ENCODE measurements around the gene COX19. TPM values are rescaled to one million over a fixed set of nuclear protein-coding genes. Genes with fewer than 3 reads are reported as not detected.

COX19 gene
- total and polyA plus RNA-seq, 2 of the 13 experiments (the other 11 are each of a cell fraction or from before 2014, with no cell fraction given) = 11.5 to 21.7 TPM

DNA sequence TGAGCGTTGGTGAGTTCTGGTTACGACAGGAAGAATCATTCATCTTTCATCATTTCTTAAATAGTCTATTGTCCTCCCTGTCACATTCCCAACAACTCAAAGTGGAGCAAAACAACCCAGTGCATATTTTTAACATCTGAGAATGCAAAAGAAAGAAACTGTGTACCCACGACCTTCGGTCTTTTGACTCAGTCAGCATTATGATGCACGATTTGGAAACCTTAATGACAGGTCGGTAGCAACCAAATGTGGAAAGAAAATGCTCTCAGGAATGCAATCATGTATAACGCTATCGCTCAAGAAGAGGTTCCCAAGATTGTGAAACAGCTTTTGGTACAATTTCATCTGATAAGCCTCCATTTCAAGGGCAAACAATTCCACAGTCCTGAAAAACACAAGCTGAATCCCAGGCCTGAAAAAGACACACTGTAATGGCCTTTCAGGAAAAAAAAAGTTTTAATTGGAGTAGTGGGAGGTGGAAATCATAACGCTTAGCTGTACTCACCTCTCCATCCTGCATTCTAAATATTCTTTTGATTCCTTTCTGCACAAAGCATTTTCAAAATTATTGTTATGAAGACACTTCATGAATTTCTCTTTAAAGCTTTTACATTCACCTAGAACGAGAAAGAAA is 2.6 kb downstream of the COX19 start (continued):
- peak in 1 of 2 experiments; percentile 31; a peak in 1 of 4 replicates for TF ChIP-seq POLR2A (IDR thresholded peaks at IDR 0.05; ENCODE audit: insufficient read depth in 1 of 2, low read depth in 2 of 2, low read length in 2 of 2)
- TF ChIP-seq KDM3A (CRISPR knock-in tag; IDR thresholded peaks at IDR 0.05; ENCODE audit: low read depth) = no peak
- TF ChIP-seq GATAD2A (CRISPR knock-in tag; IDR thresholded peaks at IDR 0.05) = peak; percentile 77
- TF ChIP-seq ZNF614 (CRISPR knock-in tag; IDR thresholded peaks at IDR 0.05; ENCODE audit: borderline replicate concordance) = peak; percentile 96; the same call in 1 of the 2 replicates
- peak; percentile 83 for TF ChIP-seq HNF4A (CRISPR knock-in tag; IDR thresholded peaks at IDR 0.05)
- TF ChIP-seq, protein P1, sequence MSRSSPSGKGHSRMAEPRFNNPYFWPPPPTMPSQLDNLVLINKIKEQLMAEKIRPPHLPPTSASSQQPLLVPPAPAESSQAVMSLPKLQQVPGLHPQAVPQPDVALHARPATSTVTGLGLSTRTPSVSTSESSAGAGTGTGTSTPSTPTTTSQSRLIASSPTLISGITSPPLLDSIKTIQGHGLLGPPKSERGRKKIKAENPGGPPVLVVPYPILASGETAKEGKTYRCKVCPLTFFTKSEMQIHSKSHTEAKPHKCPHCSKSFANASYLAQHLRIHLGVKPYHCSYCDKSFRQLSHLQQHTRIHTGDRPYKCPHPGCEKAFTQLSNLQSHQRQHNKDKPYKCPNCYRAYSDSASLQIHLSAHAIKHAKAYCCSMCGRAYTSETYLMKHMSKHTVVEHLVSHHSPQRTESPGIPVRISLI (CRISPR knock-in tag; IDR thresholded peaks at IDR 0.05; ENCODE audit: borderline replicate concordance) = peak; percentile 57; the same call in 1 of the 2 replicates
- no peak for TF ChIP-seq ATF7 (IDR thresholded peaks at IDR 0.05)
- TF ChIP-seq ATF7 (CRISPR knock-in tag; IDR thresholded peaks at IDR 0.05) = no peak
- peak; percentile 62; the same call in 1 of the 2 replicates for TF ChIP-seq PAXIP1 (CRISPR knock-in tag; conservative IDR thresholded peaks at IDR 0.05)
- no peak for TF ChIP-seq ZSCAN21 (CRISPR knock-in tag; IDR thresholded peaks at IDR 0.05; ENCODE audit: borderline replicate concordance)
- TF ChIP-seq, protein P2, sequence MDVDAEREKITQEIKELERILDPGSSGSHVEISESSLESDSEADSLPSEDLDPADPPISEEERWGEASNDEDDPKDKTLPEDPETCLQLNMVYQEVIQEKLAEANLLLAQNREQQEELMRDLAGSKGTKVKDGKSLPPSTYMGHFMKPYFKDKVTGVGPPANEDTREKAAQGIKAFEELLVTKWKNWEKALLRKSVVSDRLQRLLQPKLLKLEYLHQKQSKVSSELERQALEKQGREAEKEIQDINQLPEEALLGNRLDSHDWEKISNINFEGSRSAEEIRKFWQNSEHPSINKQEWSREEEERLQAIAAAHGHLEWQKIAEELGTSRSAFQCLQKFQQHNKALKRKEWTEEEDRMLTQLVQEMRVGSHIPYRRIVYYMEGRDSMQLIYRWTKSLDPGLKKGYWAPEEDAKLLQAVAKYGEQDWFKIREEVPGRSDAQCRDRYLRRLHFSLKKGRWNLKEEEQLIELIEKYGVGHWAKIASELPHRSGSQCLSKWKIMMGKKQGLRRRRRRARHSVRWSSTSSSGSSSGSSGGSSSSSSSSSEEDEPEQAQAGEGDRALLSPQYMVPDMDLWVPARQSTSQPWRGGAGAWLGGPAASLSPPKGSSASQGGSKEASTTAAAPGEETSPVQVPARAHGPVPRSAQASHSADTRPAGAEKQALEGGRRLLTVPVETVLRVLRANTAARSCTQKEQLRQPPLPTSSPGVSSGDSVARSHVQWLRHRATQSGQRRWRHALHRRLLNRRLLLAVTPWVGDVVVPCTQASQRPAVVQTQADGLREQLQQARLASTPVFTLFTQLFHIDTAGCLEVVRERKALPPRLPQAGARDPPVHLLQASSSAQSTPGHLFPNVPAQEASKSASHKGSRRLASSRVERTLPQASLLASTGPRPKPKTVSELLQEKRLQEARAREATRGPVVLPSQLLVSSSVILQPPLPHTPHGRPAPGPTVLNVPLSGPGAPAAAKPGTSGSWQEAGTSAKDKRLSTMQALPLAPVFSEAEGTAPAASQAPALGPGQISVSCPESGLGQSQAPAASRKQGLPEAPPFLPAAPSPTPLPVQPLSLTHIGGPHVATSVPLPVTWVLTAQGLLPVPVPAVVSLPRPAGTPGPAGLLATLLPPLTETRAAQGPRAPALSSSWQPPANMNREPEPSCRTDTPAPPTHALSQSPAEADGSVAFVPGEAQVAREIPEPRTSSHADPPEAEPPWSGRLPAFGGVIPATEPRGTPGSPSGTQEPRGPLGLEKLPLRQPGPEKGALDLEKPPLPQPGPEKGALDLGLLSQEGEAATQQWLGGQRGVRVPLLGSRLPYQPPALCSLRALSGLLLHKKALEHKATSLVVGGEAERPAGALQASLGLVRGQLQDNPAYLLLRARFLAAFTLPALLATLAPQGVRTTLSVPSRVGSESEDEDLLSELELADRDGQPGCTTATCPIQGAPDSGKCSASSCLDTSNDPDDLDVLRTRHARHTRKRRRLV (CRISPR knock-in tag; IDR thresholded peaks at IDR 0.05) = no peak
- no peak for TF ChIP-seq SOX6 (IDR thresholded peaks at IDR 0.05)
- TF ChIP-seq SOX6 (CRISPR knock-in tag; IDR thresholded peaks at IDR 0.05) = peak; percentile 91
- TF ChIP-seq ZNF331 (CRISPR knock-in tag; IDR thresholded peaks at IDR 0.05) = peak; percentile 73; the same call in 1 of the 2 replicates
- TF ChIP-seq CHCHD3 (CRISPR knock-in tag; IDR thresholded peaks at IDR 0.05) = no peak
- no peak for TF ChIP-seq TAF15 (IDR thresholded peaks at IDR 0.05; ENCODE audit: low read depth, low read length, poor library complexity, severe bottlenecking)
- no peak for TF ChIP-seq LBX2 (CRISPR knock-in tag; IDR thresholded peaks at IDR 0.05; ENCODE audit: borderline replicate concordance)
- no peak for TF ChIP-seq GPBP1L1 (CRISPR knock-in tag; IDR thresholded peaks at IDR 0.05)
- peak; percentile 81 for TF ChIP-seq FOSL2 (CRISPR knock-in tag; IDR thresholded peaks at IDR 0.05)
